Ectodermal cell (in vitro differentiated cells): ENCODE data around the gene TMEM169.

Experiments
- H3K27ac ChIP-seq: 2 replicates; pipeline ENCODE4 v1.7.0; 2013; ENCODE audit warnings: mild to moderate bottlenecking, low read depth, low read length; ENCODE audit not compliant: insufficient read depth, poor library complexity, severe bottlenecking
- H3K27me3 ChIP-seq: 2 replicates; pipeline ENCODE4 v1.7.0; 2013; ENCODE audit warnings: mild to moderate bottlenecking, low read length; ENCODE audit not compliant: insufficient read depth, control insufficient read depth, poor library complexity, severe bottlenecking
- H3K36me3 ChIP-seq: one replicate; pipeline ENCODE4 v1.7.0; 2013; ENCODE audit warnings: low read length; ENCODE audit not compliant: control insufficient read depth, insufficient read depth
- H3K4me1 ChIP-seq: one replicate; pipeline ENCODE4 v1.7.0; 2013; ENCODE audit warnings: low read length; ENCODE audit not compliant: control insufficient read depth, insufficient read depth
- H3K4me3 ChIP-seq: 2 replicates; pipeline ENCODE4 v1.7.0; 2013; ENCODE audit warnings: low read depth, low read length, control low read depth; ENCODE audit not compliant: insufficient read depth
- H3K9me3 ChIP-seq: 2 replicates; pipeline ENCODE4 v1.7.0; 2013; ENCODE audit warnings: mild to moderate bottlenecking, low read length, moderate library complexity; ENCODE audit not compliant: control insufficient read depth
- WGBS, 2 experiments: methylation state at CpG; one replicate each; pipeline ENCODE4 v1.1.7; 2013; ENCODE audit warnings: missing lambda C conversion rate in 2 of 2; 5-methylcytosine and 5-hydroxymethylcytosine counted together

The TMEM169 gene

DNA sequence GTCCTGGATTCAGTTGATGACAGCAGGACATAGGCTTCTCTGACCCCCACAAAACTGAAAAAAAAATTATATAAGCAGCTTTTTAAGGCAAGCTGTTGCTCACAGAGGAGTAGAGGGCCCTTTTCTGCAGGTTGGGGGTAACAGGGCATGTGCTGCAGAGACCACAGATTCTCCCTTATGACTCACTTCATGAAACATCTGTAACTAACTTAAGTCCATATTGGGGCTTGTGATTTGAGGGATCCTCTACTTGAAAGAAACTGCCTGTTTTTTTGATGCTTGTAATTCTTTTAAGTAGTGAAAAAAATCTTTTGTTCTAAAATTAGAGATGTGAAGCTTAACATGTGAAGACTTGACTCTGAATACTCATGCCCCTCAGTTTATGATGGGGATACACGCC is 60.8 kb downstream of the TMEM169 start:
- H3K27me3 ChIP-seq: no peaks in the 10 kb centered on the region
- H3K4me1 ChIP-seq: no peaks in the 10 kb centered on the region
- no peak overlapping the region for H3K4me3 ChIP-seq
- WGBS, 2 experiments: 88% methylated on average over 1 of the region's 1 CpG; no CpG with 5 or more reads in 1 of the 2 experiments
- H3K9me3 ChIP-seq: no peaks in the 10 kb centered on the region
- peaks cover 62% of the 10 kb centered on the region for H3K36me3 ChIP-seq
- no peak overlapping the region for H3K27ac ChIP-seq

DNA sequence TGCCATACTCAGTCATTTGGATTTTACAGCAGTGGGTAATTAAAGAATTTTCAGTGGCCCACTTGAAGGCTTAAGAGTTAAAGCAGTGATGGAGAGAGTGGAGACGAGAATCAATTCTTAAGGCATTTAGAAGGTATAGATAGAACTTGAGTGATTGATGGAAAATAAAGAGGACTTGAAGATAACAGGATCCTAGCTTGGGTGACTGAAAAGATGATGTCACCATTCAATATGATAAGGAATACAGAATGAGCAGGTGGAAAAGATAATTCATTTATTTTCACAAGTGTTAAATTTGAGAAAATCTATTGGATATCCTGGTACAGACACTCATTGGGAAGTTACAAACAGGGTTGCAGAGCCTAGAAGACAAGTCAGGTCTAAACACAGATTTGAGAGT is 62.7 kb downstream of the TMEM169 start:
- 94 to 96% methylated on average over 1 of the region's 1 CpG for WGBS, 2 experiments
- Histone ChIP-seq H3K4me1 (no peaks in the 10 kb centered on the region), H3K27me3 (no peaks in the 10 kb centered on the region), H3K9me3 (no peaks in the 10 kb centered on the region), H3K4me3 (no peak overlapping the region), H3K36me3 (peaks cover 56% of the 10 kb centered on the region), H3K27ac (no peak overlapping the region)

DNA sequence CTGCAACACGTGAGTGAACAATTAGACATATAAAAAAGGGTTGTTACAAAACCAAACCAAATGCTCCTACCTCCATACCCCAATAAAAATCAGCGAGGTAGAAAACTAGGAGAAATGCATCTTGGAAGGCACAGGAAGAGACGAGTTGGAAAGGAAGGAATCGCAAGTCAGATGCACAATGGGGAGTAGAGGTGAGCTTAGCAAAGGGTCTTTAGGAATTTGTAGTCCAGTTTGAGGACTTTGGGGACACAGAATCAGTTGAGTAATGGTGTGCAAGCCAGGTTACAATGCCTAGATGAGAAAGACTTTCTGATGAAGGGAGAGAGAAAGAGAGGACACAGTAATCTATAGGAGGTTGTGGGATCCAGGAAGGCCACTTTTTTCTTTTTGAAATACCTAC is 63.1 kb downstream of the TMEM169 start:
- peaks cover 51% of the 10 kb centered on the region for H3K36me3 ChIP-seq
- no peaks in the 10 kb centered on the region for H3K4me1 ChIP-seq
- no peaks in the 10 kb centered on the region for H3K27me3 ChIP-seq
- no peak overlapping the region for H3K27ac ChIP-seq
- H3K9me3 ChIP-seq: no peaks in the 10 kb centered on the region
- no peak overlapping the region for H3K4me3 ChIP-seq
- 90 to 97% methylated on average over 4 of the region's 4 CpGs for WGBS, 2 experiments

DNA sequence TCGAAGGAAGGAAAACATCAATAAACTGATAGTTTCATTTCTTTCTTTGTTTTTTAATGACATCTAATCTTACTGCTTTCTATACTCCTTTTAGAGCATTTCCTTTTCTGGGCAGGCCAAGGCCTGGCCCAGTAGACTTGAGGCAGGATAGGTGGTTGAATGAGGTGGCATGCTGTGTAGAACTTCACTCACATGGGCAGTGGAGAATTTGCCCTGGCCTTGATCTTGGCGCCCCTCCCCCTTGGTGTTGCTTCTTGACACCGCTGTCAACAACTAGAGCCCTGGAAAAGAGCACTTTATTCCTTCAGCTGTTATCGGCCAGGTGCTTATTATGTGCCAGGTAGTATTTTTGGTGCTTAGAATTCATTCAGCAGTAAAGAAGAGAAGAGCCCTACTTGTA is 64.9 kb downstream of the TMEM169 start:
- no peak overlapping the region for H3K27ac ChIP-seq
- H3K9me3 ChIP-seq: no peaks in the 10 kb centered on the region
- 67 to 71% methylated on average over 3 to 4 of the region's 4 CpGs for WGBS, 2 experiments

DNA sequence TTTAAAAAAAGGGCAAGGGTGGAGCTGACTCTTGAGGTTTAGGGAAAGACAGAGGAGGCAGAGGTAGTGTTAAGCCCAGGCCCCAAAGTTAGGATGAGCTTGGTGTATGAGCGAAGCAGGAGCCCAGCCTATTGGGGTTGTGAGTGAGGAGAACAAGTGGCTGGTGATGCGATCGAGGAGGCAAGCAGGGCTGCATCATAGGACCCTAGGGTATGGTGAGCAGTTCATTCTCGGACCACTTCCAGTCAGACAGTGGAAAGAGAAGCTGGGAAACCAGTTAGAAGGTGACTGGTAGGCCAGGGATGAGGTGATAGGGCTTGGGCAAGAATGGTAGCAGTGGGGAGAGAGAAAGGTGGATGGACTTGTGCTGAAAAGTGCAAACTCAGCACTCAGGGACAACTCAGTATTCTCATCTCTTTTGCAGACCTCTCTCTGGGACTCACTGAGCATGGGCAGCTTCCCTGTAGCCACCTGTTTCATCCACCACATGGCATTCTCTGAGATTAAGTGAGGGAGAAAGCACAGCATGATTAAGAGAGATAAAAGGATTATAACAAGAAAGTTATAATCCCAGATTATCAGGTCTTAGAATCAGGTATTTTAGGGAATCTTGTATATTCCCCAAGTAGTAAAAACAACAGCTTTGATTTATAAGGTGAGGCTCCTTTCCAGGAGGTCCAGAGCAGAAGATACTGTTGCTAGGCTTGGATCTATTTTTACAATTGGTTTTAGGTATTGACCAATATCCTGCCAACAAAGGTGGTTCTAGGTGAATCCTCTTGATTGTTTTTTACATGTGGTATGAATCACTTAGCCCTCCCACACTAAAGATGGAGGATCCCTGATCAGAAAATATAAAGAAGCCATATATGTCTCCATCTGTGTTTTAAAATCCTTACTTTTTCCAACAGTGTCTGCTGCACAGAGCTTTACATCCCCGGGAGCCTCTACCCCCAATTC is 65.7 kb downstream of the TMEM169 start:
- H3K27ac ChIP-seq: no peak overlapping the region
- H3K4me1 ChIP-seq: no peaks in the 10 kb centered on the region
- H3K4me3 ChIP-seq: no peak overlapping the region
- H3K9me3 ChIP-seq: no peaks in the 10 kb centered on the region
- peaks cover 59% of the 10 kb centered on the region for H3K36me3 ChIP-seq
- 96 to 97% methylated on average over 5 of the region's 5 CpGs for WGBS, 2 experiments
- no peaks in the 10 kb centered on the region for H3K27me3 ChIP-seq

More for the DNA sequence above, 64.9 kb downstream of the TMEM169 start:
- peaks cover 60% of the 10 kb centered on the region for H3K36me3 ChIP-seq
- H3K4me3 ChIP-seq: no peak overlapping the region
- no peaks in the 10 kb centered on the region for H3K4me1 ChIP-seq
- H3K27me3 ChIP-seq: no peaks in the 10 kb centered on the region

DNA sequence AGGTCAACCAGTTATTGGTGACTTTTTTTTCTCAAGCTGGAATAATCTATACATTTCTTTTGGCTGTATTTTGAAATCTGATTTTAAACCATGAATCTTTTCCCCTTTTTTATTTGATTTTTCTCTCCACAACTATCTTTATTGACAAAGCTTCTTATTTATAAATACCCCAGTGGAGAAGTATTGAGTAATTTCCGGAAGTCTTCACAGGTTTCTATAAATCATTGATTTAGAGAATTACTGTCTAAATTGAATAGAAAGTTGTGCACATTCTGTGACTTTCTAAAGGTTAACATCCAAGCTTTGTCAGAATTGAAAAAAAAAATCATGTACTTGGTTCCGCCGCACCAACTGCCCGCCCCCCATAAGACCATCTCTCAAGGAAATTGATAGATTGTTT is 67.3 kb downstream of the TMEM169 start:
- Histone ChIP-seq H3K4me1 (no peaks in the 10 kb centered on the region), H3K36me3 (peaks cover 55% of the 10 kb centered on the region), H3K27me3 (no peaks in the 10 kb centered on the region), H3K4me3 (no peak overlapping the region), H3K9me3 (no peaks in the 10 kb centered on the region), H3K27ac (no peak overlapping the region)
- 96 to 97% methylated on average over 4 of the region's 4 CpGs for WGBS, 2 experiments

DNA sequence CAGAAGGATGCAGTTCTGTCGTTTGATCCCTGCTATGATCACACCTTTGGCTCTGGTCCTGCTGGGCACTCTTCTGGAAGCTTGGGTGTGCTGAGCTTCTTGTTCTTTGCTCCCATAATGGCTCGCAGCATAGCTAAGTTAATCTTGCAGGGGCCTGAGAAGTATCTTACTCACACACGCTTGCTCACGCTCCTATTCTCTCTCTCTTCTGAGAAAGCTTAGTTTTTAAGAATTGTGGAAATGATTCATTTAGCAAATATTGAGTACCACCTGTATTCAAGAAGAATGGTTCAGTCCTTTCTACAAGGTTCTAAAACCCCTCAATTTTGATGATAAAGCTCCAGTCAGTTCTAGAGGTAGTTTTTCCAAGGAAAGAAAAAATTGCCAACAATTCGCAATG is 68.0 kb downstream of the TMEM169 start:
- no peak overlapping the region for H3K27ac ChIP-seq
- no peak overlapping the region for H3K4me3 ChIP-seq
- 91 to 95% methylated on average over 5 of the region's 5 CpGs for WGBS, 2 experiments
- H3K36me3 ChIP-seq: peaks cover 51% of the 10 kb centered on the region
- no peaks in the 10 kb centered on the region for H3K4me1 ChIP-seq
- H3K27me3 ChIP-seq: no peaks in the 10 kb centered on the region
- H3K9me3 ChIP-seq: no peaks in the 10 kb centered on the region

DNA sequence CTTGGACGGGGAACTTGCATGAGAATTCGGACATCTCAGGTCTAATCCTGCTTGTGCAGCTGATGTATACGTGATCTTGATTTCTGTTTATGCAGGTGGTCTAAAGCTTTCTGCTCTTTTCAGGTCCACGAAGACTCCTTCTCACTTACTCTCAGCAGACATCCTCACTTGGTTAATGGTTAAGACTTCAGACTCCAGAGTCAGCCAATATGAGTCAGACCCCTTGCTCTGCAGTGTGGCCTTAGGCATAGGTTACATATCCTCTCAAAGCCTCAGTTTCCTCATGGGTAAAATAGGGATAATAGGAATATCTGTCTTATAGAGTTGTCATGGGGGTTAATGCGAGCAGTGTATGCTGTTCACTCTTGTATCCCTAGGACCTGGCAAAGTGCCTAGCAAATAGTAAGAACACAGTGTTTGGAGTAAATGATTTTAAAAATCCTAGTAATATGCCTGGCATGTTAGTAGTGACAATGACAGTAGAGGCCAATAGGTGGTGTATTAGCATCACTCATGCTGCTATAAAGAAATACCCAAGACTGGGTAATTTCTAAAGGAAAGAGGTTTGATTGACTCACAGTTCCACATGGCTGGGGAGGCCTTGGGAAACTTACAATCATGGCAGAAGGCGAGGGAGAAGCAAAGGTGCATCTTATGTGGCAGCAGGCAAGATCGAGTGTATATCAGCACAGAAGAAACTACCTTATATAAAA is 69.8 kb downstream of the TMEM169 start:
- no peaks in the 10 kb centered on the region for H3K4me1 ChIP-seq
- no peaks in the 10 kb centered on the region for H3K9me3 ChIP-seq
- H3K27me3 ChIP-seq: no peaks in the 10 kb centered on the region
- no peak overlapping the region for H3K27ac ChIP-seq
- H3K4me3 ChIP-seq: no peak overlapping the region
- WGBS, 2 experiments: 93 to 98% methylated on average over 7 of the region's 7 CpGs
- peaks cover 59% of the 10 kb centered on the region for H3K36me3 ChIP-seq
